Mucosa of descending colon (tissue), 3 donors: ENCODE results near the gene ZNF414. TPM values are rescaled to one million over a fixed set of nuclear protein-coding genes. Genes with fewer than 3 reads are reported as not detected.

Experiments used
- ATAC-seq: fragments of 200-7000 bp; cut with Tn5 transposase; one replicate; pipeline ENCODE4 v1.9.1; 2020; ENCODE audit warnings: mild to moderate bottlenecking, moderate library complexity
- DNase-seq, 3 donors: peaks; one replicate each; pipeline ENCODE4 v3.0.0-alpha.2; 2020
- H3K36me3 ChIP-seq: fragments of 200-600 bp; one replicate; pipeline ENCODE4 v1.8.0; 2021; ENCODE audit warnings: low read depth, mild to moderate bottlenecking
- H3K4me1 ChIP-seq: fragments of 200-600 bp; one replicate; pipeline ENCODE4 v1.8.0; 2021; ENCODE audit warnings: low read depth, mild to moderate bottlenecking
- H3K4me3 ChIP-seq: fragments of 200-600 bp; one replicate; pipeline ENCODE4 v1.8.0; 2021; ENCODE audit warnings: mild to moderate bottlenecking
- H3K9me3 ChIP-seq: fragments of 200-600 bp; one replicate; pipeline ENCODE4 v1.8.0; 2021; ENCODE audit warnings: mild to moderate bottlenecking
- intact Hi-C, 2 donors: fragments of 100-400 bp; cut with DNase I in 1 of 2; cut with micrococcal nuclease in 1 of 2; formaldehyde crosslinking; loops; one replicate each; pipeline versions ENCODE4 v1.11.0 to v1.11.1; 2022; cut with DNase I, micrococcal nuclease
- total RNA-seq, 3 donors: library from RNA; stranded (reverse); fragmentation: NEBNext Ultra II Directional in 2 of 3; extraction: Animal tissue kit (Norgen Biotek cat#: 25700) in 2 of 3; gene quantifications; one replicate each; pipeline versions ENCODE4 v1.2.1 to v1.2.4, GENCODE V29; 2021 to 2023
- TF ChIP-seq, protein P1 (sequence below): fragments of 200-600 bp; IDR thresholded peaks from one replicate; pipeline ENCODE4 v1.8.0; 2022; ENCODE audit warnings: antibody characterized with exemption, mild to moderate bottlenecking
- donor health status: DM: no; HTN: no; CAD: no; lungs with moderate emphysema.
- donor health status: DM: no; HTN: no; CAD: no.
- donor health status: DM: no; HTN: yes; CAD: no.

ZNF414 gene
- total RNA-seq, 3 donors from 2014 or later: 22.2 to 22.7 (median 22.3) TPM

DNA sequence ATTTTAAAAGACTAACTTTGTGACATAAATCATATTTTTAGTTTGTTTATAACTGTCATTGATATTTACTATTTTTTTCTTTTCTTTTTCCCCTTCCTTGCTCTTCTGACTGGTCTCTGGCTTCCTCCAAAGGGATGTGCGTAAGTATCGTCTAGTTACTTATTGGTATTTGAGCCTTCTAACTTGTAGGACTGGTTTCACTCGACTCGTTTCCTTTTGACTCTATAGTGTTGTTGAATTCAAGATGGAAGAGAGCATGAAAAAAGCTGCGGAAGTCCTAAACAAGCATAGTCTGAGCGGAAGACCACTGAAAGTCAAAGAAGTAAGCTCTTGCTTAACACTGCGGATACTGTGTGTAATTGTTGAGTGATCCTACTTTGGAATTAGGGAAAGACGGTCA, 50.6 kb downstream of the ZNF414 start:
- DNase-seq: no peak
- no peak for ATAC-seq
- Histone ChIP-seq H3K36me3 (no peaks in the 10 kb centered on the region), H3K4me3 (no peak overlapping the region), H3K9me3 (no peaks in the 10 kb centered on the region), H3K4me1 (peaks cover 20% of the 10 kb centered on the region)
- TF ChIP-seq, protein P1, sequence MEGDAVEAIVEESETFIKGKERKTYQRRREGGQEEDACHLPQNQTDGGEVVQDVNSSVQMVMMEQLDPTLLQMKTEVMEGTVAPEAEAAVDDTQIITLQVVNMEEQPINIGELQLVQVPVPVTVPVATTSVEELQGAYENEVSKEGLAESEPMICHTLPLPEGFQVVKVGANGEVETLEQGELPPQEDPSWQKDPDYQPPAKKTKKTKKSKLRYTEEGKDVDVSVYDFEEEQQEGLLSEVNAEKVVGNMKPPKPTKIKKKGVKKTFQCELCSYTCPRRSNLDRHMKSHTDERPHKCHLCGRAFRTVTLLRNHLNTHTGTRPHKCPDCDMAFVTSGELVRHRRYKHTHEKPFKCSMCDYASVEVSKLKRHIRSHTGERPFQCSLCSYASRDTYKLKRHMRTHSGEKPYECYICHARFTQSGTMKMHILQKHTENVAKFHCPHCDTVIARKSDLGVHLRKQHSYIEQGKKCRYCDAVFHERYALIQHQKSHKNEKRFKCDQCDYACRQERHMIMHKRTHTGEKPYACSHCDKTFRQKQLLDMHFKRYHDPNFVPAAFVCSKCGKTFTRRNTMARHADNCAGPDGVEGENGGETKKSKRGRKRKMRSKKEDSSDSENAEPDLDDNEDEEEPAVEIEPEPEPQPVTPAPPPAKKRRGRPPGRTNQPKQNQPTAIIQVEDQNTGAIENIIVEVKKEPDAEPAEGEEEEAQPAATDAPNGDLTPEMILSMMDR: no peak
- intact Hi-C loops: no loop called here

DNA sequence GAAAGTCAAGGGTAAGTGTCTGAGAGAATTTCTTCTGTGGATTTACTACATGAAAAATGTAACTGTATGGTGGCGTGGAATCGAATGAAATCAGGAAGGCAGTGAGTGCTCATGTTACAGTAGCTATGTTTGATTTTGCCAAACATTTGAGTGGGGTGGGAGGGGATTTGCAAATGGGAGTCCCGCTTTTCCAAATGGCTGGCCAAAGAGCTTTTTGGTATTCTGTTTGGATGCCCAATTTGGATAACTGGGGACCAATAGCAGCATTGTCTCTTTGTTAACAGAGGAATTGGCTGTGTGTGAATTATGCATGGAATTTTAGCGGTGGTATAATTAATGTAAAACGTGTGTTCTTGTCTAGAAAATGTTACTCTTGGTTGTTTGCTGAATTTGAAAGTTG, 51.4 kb downstream of the ZNF414 start:
- Histone ChIP-seq H3K9me3 (no peaks in the 10 kb centered on the region), H3K4me1 (peaks cover 26% of the 10 kb centered on the region), H3K4me3 (no peak overlapping the region), H3K36me3 (no peaks in the 10 kb centered on the region)
- TF ChIP-seq, protein P1: no peak
- intact Hi-C loops: no loop called here
- ATAC-seq (no peak), DNase-seq (no peak)

DNA sequence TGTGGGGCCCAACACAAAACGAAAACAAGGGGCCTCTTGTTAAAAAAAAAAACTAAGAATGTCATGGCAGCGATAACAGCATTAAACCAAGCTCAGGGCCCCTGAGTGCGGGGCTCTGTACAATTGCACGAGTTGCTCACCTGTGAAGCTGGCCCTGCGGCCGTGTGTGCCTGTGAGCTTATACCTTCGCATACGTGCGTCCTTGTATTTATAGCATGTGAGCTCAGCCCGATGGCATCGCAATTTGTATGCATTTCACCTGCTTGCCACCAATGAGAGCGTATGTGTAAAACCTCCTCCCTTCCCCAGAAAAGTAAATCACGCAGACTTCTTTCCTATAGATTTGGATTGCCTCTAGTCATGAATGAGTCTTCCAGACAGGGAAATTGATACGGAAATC, 52.1 kb downstream of the ZNF414 start:
- Histone ChIP-seq H3K4me1 (peaks cover 32% of the 10 kb centered on the region), H3K9me3 (no peaks in the 10 kb centered on the region), H3K4me3 (no peak overlapping the region), H3K36me3 (no peaks in the 10 kb centered on the region)
- intact Hi-C loops: no loop called here
- ATAC-seq: no peak
- TF ChIP-seq, protein P1: no peak
- no peak for DNase-seq

GRCh38 chr19:8461376-8461775, 52.6 kb downstream of the ZNF414 start:
- ATAC-seq (no peak), DNase-seq (no peak)
- Histone ChIP-seq H3K9me3 (no peaks in the 10 kb centered on the region), H3K36me3 (no peaks in the 10 kb centered on the region), H3K4me3 (no peak overlapping the region), H3K4me1 (peaks cover 36% of the 10 kb centered on the region)
- intact Hi-C loops: no loop called here
- TF ChIP-seq, protein P1: no peak

DNA sequence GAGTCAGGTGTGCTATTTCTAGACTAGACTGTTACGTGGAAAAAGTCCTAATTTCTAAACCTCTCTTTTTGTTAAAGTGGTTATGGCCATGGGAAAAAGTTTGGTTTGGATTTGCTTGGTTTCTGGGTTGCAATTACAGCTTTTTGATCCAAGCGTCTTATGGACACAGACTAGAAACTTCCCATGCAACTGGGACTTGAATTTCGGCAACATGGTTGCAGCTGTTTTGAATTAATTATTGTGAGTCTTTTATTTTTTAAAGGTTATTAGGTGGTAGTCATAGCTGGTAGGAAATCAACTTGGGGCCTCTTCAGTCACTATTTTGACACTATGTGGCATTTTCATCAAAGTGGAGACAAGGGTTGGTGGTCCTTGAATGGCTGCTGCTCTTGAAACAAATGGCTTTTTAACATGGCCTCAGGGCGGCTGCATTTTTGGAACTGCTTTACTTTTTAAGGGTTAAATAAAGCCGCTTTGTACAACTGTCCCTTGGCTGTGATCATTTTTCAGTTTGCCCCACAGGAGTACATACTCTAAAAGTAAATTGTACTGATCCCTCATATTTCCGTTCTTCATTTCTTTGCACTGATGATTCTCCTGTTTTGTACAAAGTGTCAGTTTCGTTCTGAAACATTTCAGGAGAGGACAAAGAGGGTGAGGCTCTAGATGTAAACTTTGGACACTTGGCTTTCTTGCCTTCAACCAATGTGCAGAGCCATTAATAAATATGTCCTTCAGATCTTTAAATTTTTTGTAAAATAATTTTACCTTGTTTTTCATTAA, 53.3 kb downstream of the ZNF414 start:
- no peak overlapping the region for H3K4me3 ChIP-seq
- no peaks in the 10 kb centered on the region for H3K36me3 ChIP-seq
- peaks cover 36% of the 10 kb centered on the region for H3K4me1 ChIP-seq
- intact Hi-C loops: no loop called here
- DNase-seq (no peak), ATAC-seq (no peak)
- H3K9me3 ChIP-seq: no peaks in the 10 kb centered on the region
- TF ChIP-seq, protein P1: no peak

Other genes with a start within 250 kb of the ZNF414 start
- gene CD320, start 205.8 kb downstream of the ZNF414 start, total RNA-seq: 10 to 100 TPM; 33.2 to 45.8 (median 41.7) TPM
- gene NDUFA7, start 192.8 kb downstream of the ZNF414 start, total RNA-seq: 10 to 100 TPM; 35.3 to 65.9 (median 35.5) TPM
- gene RPS28, start 192.7 kb downstream of the ZNF414 start, total RNA-seq: 1,000 to 10,000 TPM; 1,101 to 1,558 (median 1,449) TPM
- 10 to 100 TPM in 1 of 3 donors, 1 to 10 TPM in 2; 2.0 to 10.1 (median 3.3) TPM for gene KANK3, start 170.9 kb downstream of the ZNF414 start, total RNA-seq
- 1 to 10 TPM; 2.8 to 9.5 (median 2.9) TPM for gene ANGPTL4, start 150.0 kb downstream of the ZNF414 start, total RNA-seq
- gene RAB11B, start 123.8 kb downstream of the ZNF414 start, total RNA-seq: 100 to 1,000 TPM; 100 to 131 (median 103) TPM
- gene MARCHF2, start 100.9 kb downstream of the ZNF414 start, total RNA-seq: 10 to 100 TPM; 27.2 to 62.0 (median 33.8) TPM
- 100 to 1,000 TPM; 116 to 181 (median 149) TPM for gene HNRNPM, start 69.2 kb downstream of the ZNF414 start, total RNA-seq
- gene PRAM1, start 11.5 kb downstream of the ZNF414 start, total RNA-seq: 1 to 10 TPM; 1.1 to 1.5 (median 1.2) TPM
- 10 to 100 TPM in 2 of 3 donors, 1 to 10 TPM in 1; 8.5 to 26.5 (median 21.0) TPM for gene MYO1F, start 63.3 kb upstream of the ZNF414 start, total RNA-seq
- 10 to 100 TPM in 1 of 3 donors, 1 to 10 TPM in 2; 4.6 to 23.5 (median 7.1) TPM for gene ADAMTS10, start 96.5 kb upstream of the ZNF414 start, total RNA-seq
- not detected for gene NFILZ, start 116.5 kb upstream of the ZNF414 start, total RNA-seq
- not detected for gene ACTL9, start 184.6 kb upstream of the ZNF414 start, total RNA-seq
- not detected for gene OR2Z1, start 207.5 kb upstream of the ZNF414 start, total RNA-seq